ENCODE data around the gene FBN2. TPM values are rescaled to one million over a fixed set of nuclear protein-coding genes. Genes with fewer than 3 reads are reported as not detected.

FBN2 gene
- total RNA-seq, 3 donors from 2014 or later (not counting 1 experiment from before 2014, with no cell fraction given): 0.31 to 0.70 (median 0.58) TPM

GRCh38 chr5:128276537-128277216 is 261.4 kb downstream of the FBN2 start:
- Histone ChIP-seq H3K4me3 (ENCODE audit: low read length) (no peak overlapping the region), H3K4me1 (ENCODE audit: control insufficient read depth, insufficient read depth, low read length) (no peaks in the 10 kb centered on the region), H3K9me3 (ENCODE audit: control insufficient read depth, insufficient read depth, low read length) (no peaks in the 10 kb centered on the region), H3K27ac (ENCODE audit: low read length) (no peak overlapping the region), H3K36me3 (ENCODE audit: control insufficient read depth, insufficient read depth, low read length) (no peaks in the 10 kb centered on the region), H3K27me3 (ENCODE audit: control insufficient read depth, insufficient read depth, low read length) (no peaks in the 10 kb centered on the region)
- no peaks in the 10 kb centered on the region for H3K9me3 Mint-ChIP-seq
- no peaks in the 10 kb centered on the region for H3K36me3 Mint-ChIP-seq
- WGBS (ENCODE audit: insufficient coverage): 90% methylated on average over 6 of the region's 6 CpGs
- H3K27ac Mint-ChIP-seq: no peak overlapping the region
- DNase-seq (no peak), ATAC-seq (no peak)
- no peaks in the 10 kb centered on the region for H3K27me3 Mint-ChIP-seq (ENCODE audit: low read depth in 2 of 2)
- no peak overlapping the region for H3K4me3 Mint-ChIP-seq
- no peaks in the 10 kb centered on the region for H3K4me1 Mint-ChIP-seq
- no peak for TF ChIP-seq CTCF (IDR thresholded peaks at IDR 0.05)
- intact Hi-C loops (cut with micrococcal nuclease): no loop called here

GRCh38 chr5:128274441-128274840 is 263.6 kb downstream of the FBN2 start:
- TF ChIP-seq CTCF (IDR thresholded peaks at IDR 0.05): no peak
- Histone ChIP-seq H3K4me3 (ENCODE audit: low read length) (no peak overlapping the region), H3K4me1 (ENCODE audit: control insufficient read depth, insufficient read depth, low read length) (no peaks in the 10 kb centered on the region), H3K27ac (ENCODE audit: low read length) (no peak overlapping the region), H3K9me3 (ENCODE audit: control insufficient read depth, insufficient read depth, low read length) (no peaks in the 10 kb centered on the region), H3K27me3 (ENCODE audit: control insufficient read depth, insufficient read depth, low read length) (no peaks in the 10 kb centered on the region), H3K36me3 (ENCODE audit: control insufficient read depth, insufficient read depth, low read length) (no peaks in the 10 kb centered on the region)
- Mint-ChIP-seq H3K9me3 (peaks cover 0 to 2% of the 10 kb centered on the region in 2 donors), H3K27ac (no peak overlapping the region), H3K4me3 (no peak overlapping the region), H3K4me1 (no peaks in the 10 kb centered on the region), H3K36me3 (no peaks in the 10 kb centered on the region), H3K27me3 (ENCODE audit: low read depth in 2 of 2) (no peaks in the 10 kb centered on the region)
- intact Hi-C loops (cut with micrococcal nuclease): no loop called here
- ATAC-seq: no peak
- no peak for DNase-seq
- 75% methylated on average over 2 of the region's 2 CpGs for WGBS (ENCODE audit: insufficient coverage)

- H3K4me1 ChIP-seq (ENCODE audit: control insufficient read depth, insufficient read depth, low read length): no peaks in the 10 kb centered on the region
- H3K4me3 ChIP-seq (ENCODE audit: low read length): no peak overlapping the region
- Mint-ChIP-seq H3K4me3 (no peak overlapping the region), H3K9me3 (peaks cover 0 to 3% of the 10 kb centered on the region in 2 donors), H3K27ac (no peak overlapping the region), H3K27me3 (ENCODE audit: low read depth in 2 of 2) (no peaks in the 10 kb centered on the region), H3K36me3 (no peaks in the 10 kb centered on the region), H3K4me1 (no peaks in the 10 kb centered on the region)
- DNase-seq: no peak
- intact Hi-C loops (cut with micrococcal nuclease): no loop called here
- H3K36me3 ChIP-seq (ENCODE audit: control insufficient read depth, insufficient read depth, low read length): no peaks in the 10 kb centered on the region
- no peak for ATAC-seq
- WGBS (ENCODE audit: insufficient coverage): 93% methylated on average over 4 of the region's 5 CpGs
- H3K9me3 ChIP-seq (ENCODE audit: control insufficient read depth, insufficient read depth, low read length): no peaks in the 10 kb centered on the region
- no peak for TF ChIP-seq CTCF (IDR thresholded peaks at IDR 0.05)
- no peaks in the 10 kb centered on the region for H3K27me3 ChIP-seq (ENCODE audit: control insufficient read depth, insufficient read depth, low read length)
- H3K27ac ChIP-seq (ENCODE audit: low read length): no peak overlapping the region
These were observed 264.3 kb downstream of the FBN2 start for GRCh38 chr5:128273736-128274135.
